ENCODE data around the gene PHETA2. TPM values are rescaled to one million over a fixed set of nuclear protein-coding genes. Genes with fewer than 3 reads are reported as not detected.

Gene PHETA2
- total RNA-seq, 4 donors from 2014 or later: 5.8 to 14.6 (median 7.6) TPM

DNA sequence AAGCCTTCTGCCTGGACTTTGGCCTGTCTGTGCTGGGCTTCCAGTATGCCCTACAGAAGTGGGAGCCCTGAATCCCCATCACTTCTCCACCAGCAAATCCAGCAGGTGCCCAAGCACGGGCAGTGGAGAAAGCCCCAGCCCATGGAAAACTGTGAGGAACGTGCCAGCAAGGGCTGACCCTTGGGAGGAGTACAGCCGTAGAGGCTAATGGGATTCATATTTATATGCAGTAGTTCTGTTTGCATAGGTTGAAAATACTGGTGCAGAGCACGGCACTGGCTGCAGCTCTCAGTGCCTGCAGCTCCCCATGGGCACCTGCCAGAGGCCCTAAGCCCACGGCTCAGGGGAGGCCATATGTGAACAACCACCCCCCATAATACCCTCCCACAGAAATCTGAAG lies 13.6 kb upstream of the PHETA2 start:
- H3K27ac ChIP-seq: no peak overlapping the region
- H3K4me3 ChIP-seq: no peak overlapping the region
- DNase-seq: no peak
- no peaks in the 10 kb centered on the region for H3K27me3 ChIP-seq
- TF ChIP-seq POLR2A (IDR thresholded peaks at IDR 0.05): no peak
- TF ChIP-seq, protein P1, sequence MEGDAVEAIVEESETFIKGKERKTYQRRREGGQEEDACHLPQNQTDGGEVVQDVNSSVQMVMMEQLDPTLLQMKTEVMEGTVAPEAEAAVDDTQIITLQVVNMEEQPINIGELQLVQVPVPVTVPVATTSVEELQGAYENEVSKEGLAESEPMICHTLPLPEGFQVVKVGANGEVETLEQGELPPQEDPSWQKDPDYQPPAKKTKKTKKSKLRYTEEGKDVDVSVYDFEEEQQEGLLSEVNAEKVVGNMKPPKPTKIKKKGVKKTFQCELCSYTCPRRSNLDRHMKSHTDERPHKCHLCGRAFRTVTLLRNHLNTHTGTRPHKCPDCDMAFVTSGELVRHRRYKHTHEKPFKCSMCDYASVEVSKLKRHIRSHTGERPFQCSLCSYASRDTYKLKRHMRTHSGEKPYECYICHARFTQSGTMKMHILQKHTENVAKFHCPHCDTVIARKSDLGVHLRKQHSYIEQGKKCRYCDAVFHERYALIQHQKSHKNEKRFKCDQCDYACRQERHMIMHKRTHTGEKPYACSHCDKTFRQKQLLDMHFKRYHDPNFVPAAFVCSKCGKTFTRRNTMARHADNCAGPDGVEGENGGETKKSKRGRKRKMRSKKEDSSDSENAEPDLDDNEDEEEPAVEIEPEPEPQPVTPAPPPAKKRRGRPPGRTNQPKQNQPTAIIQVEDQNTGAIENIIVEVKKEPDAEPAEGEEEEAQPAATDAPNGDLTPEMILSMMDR (IDR thresholded peaks at IDR 0.05): no peak
- no peaks in the 10 kb centered on the region for H3K4me1 ChIP-seq
- H3K36me3 ChIP-seq: peaks cover 0 to 44% (median 0%) of the 10 kb centered on the region in 3 donors
- H3K9me3 ChIP-seq: peaks cover 0 to 10% (median 0%) of the 10 kb centered on the region in 4 donors

DNA sequence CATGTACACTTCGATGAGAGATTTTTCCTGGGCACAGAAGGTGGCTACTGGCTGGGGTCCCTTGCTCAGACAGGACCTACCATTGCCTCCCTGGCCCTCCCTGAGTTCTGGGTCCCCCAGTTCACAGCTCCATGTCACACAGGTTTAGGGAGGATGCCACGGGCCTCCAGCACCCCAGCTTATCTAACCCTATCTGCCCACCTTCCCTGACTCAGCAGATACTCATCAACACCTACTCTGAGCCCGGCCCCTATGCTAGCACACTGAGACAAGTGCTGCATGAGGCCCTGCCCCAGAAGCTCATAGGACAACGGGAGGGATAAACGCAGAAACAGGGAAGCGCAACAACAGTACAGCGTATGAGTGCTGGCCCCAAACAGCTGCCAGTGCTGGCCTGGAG lies 13.0 kb upstream of the PHETA2 start:
- H3K4me1 ChIP-seq: no peaks in the 10 kb centered on the region
- peak in 1 of 3 donors; percentile 30 for DNase-seq
- TF ChIP-seq, protein P1 (IDR thresholded peaks at IDR 0.05): no peak
- TF ChIP-seq POLR2A (IDR thresholded peaks at IDR 0.05): no peak
- H3K36me3 ChIP-seq: peaks cover 0 to 50% (median 0%) of the 10 kb centered on the region in 3 donors
- H3K27ac ChIP-seq: no peak overlapping the region
- H3K27me3 ChIP-seq: no peaks in the 10 kb centered on the region
- H3K4me3 ChIP-seq: no peak overlapping the region
- H3K9me3 ChIP-seq: peaks cover 0 to 10% (median 0%) of the 10 kb centered on the region in 4 donors

DNA sequence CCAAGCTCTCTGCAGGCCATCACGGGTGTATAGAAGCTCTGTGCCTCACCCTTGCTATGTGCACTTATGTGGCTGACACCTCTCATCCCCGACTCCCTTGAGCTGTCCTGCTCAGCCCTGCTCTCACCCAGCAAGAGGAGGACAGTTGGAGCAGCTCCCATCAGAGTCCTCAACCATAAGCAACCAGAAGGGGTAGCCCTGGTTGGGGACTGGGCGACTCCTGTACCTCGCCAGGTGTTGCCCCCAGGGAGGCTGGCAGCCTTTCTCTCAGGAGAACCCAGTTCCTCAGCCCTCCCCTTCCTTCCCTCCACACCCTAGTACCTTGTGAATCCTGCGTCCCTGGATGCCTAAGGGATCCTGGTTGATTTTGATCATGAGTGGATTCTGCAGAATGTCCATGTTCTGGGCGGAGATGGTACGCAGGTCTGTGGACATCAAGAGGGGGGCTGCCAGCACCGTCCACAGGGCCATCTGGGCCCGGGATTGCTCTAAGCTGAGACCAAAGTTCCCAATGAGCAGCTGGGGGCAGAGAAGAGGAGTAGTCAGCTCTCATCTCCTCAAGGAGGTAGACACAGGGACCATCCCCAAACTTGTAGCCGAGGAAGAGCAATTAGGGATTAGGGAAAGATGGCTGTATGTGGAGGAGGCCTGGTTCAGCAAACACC lies 11.4 kb upstream of the PHETA2 start:
- H3K4me3 ChIP-seq: no peak overlapping the region
- peak in 1 of 3 donors; percentile 30 for DNase-seq
- H3K27me3 ChIP-seq: no peaks in the 10 kb centered on the region
- H3K36me3 ChIP-seq: peaks cover 0 to 66% (median 0%) of the 10 kb centered on the region in 3 donors
- H3K4me1 ChIP-seq: no peaks in the 10 kb centered on the region
- no peak overlapping the region for H3K27ac ChIP-seq
- H3K9me3 ChIP-seq: no peaks in the 10 kb centered on the region
- TF ChIP-seq, protein P1 (IDR thresholded peaks at IDR 0.05): no peak
- TF ChIP-seq POLR2A (IDR thresholded peaks at IDR 0.05): no peak

DNA sequence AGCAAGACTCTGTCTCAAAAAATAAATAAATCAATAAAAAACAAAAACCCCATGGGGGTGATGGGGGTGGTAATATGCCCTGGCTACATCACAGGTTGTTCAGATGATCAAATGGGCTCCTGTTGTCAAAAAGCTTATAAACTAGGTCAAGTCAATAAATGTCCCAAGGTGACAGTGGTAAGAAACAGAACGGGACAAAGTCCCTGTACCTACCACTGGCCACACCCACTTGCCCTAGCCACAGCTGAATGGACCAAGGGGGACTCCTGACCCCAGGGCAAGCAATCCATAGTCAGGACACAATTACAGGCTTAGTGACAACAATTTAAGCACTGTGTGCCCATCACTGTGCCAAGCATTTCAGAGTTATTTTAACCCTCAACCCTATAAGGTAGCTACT lies 9.4 kb upstream of the PHETA2 start:
- TF ChIP-seq, protein P1 (IDR thresholded peaks at IDR 0.05): no peak
- TF ChIP-seq POLR2A (IDR thresholded peaks at IDR 0.05): no peak
- no peak overlapping the region for H3K4me3 ChIP-seq
- H3K4me1 ChIP-seq: peaks cover 0 to 2% (median under 1%) of the 10 kb centered on the region in 4 donors
- H3K9me3 ChIP-seq: no peaks in the 10 kb centered on the region
- peak overlapping the region in 2 of 4 donors; percentile 65 to 86 for H3K27ac ChIP-seq
- H3K36me3 ChIP-seq: peaks cover 0 to 69% (median 0%) of the 10 kb centered on the region in 3 donors
- H3K27me3 ChIP-seq: no peaks in the 10 kb centered on the region
- DNase-seq: peak in 2 of 3 donors; percentile 74

DNA sequence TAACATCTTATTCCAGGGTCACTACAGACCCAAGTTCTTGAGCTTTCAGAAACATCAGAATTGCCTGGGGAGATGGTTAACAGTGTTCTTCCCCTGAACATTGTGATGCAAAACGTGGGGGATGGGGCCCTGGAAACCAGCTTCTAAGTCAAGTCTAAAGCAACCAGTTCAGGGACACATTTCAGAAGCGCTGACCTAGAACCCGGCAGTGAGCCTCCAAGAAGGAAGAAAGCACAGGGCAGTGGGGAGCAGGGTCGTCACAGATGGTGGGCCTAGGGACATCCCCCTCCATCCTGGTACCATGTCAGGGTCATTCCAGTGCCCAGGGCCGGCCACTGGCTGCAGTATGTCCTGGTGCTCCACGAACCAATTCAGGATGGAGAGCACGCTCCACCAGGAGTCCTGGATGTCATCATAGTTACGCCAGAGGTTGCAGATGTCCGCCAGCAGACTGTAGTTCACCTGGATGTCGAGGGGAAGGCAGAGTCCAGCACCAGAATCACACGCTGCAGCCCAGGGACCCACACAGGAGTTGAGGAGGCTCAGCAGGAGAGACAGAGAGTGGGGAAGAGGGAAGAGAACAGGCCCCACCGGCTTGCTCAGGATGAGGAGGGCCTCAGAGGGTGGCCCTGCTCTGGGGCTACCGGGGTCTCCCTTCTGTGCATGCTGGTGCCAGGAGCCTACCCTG lies 8.5 kb upstream of the PHETA2 start:
- peak in 1 of 3 donors; percentile 38 for DNase-seq
- peaks cover 3 to 7% (median 6%) of the 10 kb centered on the region in 4 donors for H3K4me1 ChIP-seq
- H3K9me3 ChIP-seq: no peaks in the 10 kb centered on the region
- TF ChIP-seq, protein P1 (IDR thresholded peaks at IDR 0.05): no peak
- no peak for TF ChIP-seq POLR2A (IDR thresholded peaks at IDR 0.05)
- H3K27ac ChIP-seq: peak overlapping the region in 2 of 4 donors; percentile 65 to 86
- peaks cover 0 to 59% (median 0%) of the 10 kb centered on the region in 3 donors for H3K36me3 ChIP-seq
- H3K27me3 ChIP-seq: no peaks in the 10 kb centered on the region
- H3K4me3 ChIP-seq: no peak overlapping the region
